Measurements from ENCODE around the gene CRYBG1. TPM values are rescaled to one million over a fixed set of nuclear protein-coding genes. Genes with fewer than 3 reads are reported as not detected.
A peak's percentile ranks its signal among the peaks of the same experiment; 100 is the strongest.

Gene CRYBG1
- total and polyA plus RNA-seq, 3 experiments from 2014 or later, result 19.4 to 32.3 (median 32.3) TPM

DNA sequence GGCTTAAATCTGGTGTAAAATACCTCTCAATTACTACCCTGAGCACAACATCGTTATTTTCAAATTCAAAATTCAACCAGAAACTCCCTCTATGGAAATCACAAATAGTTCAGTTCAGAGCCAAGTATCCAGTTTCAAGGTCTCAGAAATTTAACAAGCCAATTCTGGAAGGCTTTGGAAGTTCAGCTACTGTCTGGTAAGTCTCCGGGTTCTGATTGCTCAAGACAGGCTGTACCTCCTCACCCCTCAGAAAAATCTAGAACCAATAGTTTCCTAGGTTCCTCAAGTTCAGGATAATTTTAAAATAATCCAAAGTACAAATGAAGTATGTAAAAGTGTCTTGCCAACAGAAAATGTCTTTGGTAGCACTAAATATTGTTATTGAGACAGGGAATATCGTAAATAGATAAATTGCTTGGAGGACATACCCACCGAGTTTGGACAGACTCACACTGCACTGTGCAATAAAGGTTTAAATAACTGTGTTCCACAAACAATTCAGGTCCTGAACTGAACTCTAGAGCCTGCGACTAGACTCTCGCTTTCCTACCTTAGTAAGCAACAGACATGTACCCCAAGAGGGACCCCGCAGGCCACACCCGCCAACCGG, 35.7 kb upstream of the CRYBG1 start:
- POLR2A ChIA-PET, result interaction anchor here (0.8 to 1.0 kb wide), 3 partner anchors 162 to 195 kb away, joined by 3 read pairs; no protein-coding TSS in a partner anchor

DNA sequence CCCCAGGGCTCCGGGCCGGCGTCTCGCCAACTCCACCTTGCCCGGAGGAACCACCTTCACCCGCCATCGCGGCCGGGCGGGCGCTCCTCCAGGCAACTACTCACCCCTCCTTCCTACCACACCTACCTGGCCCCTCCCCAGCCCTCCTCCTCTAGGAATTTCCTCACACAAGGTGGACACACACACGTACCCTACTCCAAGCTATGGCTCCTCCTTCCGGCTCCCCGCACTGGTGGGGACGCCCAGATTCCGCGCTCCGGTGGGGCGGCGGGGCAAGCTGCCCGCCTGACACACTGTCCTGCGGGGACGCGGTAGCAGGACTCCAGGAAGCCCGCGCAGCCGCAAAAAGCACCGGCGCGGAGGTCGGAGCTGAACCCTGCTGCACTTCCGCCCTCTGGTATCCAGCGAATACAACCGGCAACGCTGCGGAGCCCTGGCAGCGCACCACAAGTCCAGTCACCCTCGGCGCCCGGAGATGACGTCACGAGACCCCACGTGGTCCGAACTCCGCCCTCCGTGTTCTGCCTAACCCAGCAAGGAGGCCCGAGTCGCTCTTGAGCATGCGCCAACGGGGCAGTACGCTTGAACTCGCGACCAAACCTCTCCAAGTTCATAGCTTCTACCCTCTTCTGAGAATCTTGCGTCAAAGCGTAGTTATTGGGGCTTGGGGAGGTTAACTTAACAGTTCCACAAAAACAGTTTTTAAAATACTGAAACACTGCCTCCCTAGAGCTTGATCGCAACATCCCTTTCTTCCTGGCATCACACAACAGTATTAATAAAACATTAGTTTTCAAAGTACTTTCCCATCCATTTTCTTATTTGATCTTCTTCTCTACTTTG, 35.0 kb upstream of the CRYBG1 start, which contains the start of gene ATG5:
Gene ATG5, minus strand, starts transcription at position 425 of the 843 bp plus-strand sequence. CDS start 9,552 bp downstream, outside the sequence.
- Mint-ChIP-seq H3K27me3 (peaks cover 10 to 11% of the 10 kb centered on the region in 2 donors), H3K4me1 (peaks cover 46 to 52% (median 48%) of the 10 kb centered on the region in 3 donors), H3K4me3 (peak within 1 kb of the TSS; percentile 97 to 100 (median 99)), H3K36me3 (peaks cover 0 to 12% (median 2%) of the 10 kb centered on the region in 3 donors), H3K27ac (peak within 1 kb of the TSS; percentile 95 to 99 (median 97)), H3K9me3 (no peaks in the 10 kb centered on the region)
- H3K36me3 ChIP-seq (ENCODE audit: insufficient read depth, low read length), result no peaks in the 10 kb centered on the region
- H3K27me3 ChIP-seq (ENCODE audit: insufficient read depth, low read length, poor library complexity, severe bottlenecking), result no peaks in the 10 kb centered on the region
- POLR2A ChIA-PET, result interaction anchor here (0.6 to 1.0 kb wide), 9 partner anchors 10 to 788 kb away, joined by 3 to 6 read pairs (median 3); no protein-coding TSS in a partner anchor
- DNase-seq, result peak; percentile 98 to 100 (median 99)
- CTCF ChIA-PET, result interaction anchor here (0.9 to 3.9 kb wide), 4 partner anchors 9 to 789 kb away, joined by 3 to 19 read pairs (median 8); partner anchors contain the start of gene CRYBG1
- H3K27ac ChIP-seq (ENCODE audit: low read depth, low read length), result peak within 1 kb of the TSS; percentile 94
- peaks cover 23% of the 10 kb centered on the region for H3K4me1 ChIP-seq (ENCODE audit: insufficient read depth, low read length)
- no peaks in the 10 kb centered on the region for H3K9me3 ChIP-seq (ENCODE audit: low read length)
- H3K4me3 ChIP-seq (ENCODE audit: low read length), result peak within 1 kb of the TSS; percentile 97

More for the DNA sequence above, 35.7 kb upstream of the CRYBG1 start:
- Mint-ChIP-seq H3K4me3 (peak overlapping the region; percentile 97 to 100 (median 99)), H3K27me3 (peaks cover 7% of the 10 kb centered on the region in 2 donors), H3K4me1 (peaks cover 53 to 59% (median 55%) of the 10 kb centered on the region in 3 donors), H3K9me3 (no peaks in the 10 kb centered on the region), H3K36me3 (peaks cover 0 to 12% (median 2%) of the 10 kb centered on the region in 3 donors), H3K27ac (peak overlapping the region; percentile 95 to 99 (median 97))
- no peaks in the 10 kb centered on the region for H3K27me3 ChIP-seq (ENCODE audit: insufficient read depth, low read length, poor library complexity, severe bottlenecking)
- H3K27ac ChIP-seq (ENCODE audit: low read depth, low read length), result peak overlapping the region; percentile 94
- H3K9me3 ChIP-seq (ENCODE audit: low read length), result no peaks in the 10 kb centered on the region
- CTCF ChIA-PET, result interaction anchor here (0.9 to 3.9 kb wide), 3 partner anchors 10 to 789 kb away, joined by 3 to 19 read pairs (median 9); no protein-coding TSS in a partner anchor
- H3K4me3 ChIP-seq (ENCODE audit: low read length), result peak overlapping the region; percentile 97
- H3K4me1 ChIP-seq (ENCODE audit: insufficient read depth, low read length), result peaks cover 23% of the 10 kb centered on the region
- DNase-seq, result no peak
- H3K36me3 ChIP-seq (ENCODE audit: insufficient read depth, low read length), result no peaks in the 10 kb centered on the region

DNA sequence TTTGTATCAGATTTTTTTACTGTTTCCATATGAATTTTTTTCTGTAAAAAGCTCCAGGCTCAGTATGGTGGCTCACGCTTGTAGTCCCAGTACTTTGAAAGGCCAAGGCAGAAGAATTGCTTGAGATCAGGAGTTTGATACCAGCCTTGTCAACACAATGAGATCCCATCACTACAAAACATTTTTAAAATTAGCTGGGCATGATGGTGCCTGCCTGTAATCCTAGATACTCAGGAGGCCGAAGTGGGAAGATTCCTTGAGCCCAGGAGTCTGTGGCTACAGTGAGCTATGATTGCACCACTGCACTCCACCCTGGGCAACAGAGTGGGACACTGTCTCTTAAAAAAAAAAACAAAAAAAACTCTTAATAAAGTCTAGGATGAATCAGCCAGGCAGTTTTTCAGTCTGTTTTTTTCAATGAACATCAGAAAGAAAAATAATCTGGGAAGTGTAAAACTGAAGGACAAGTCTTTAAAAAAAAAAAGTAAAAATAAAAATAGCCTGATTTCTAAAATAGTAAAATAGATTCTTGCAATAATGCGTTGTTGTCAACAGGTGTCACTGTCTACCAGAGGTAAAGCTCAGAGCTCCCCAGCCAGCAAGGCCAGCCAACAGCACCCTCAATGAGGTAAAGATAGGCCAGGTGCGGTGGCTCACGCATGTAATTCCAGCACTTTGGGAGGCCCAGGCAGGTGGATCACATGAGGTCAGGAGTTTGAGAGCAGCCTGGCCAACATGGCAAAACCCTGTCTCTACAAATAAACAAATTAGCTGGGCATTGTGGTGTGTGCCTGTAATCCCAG, 25.7 kb upstream of the CRYBG1 start:
- Histone ChIP-seq H3K9me3 (ENCODE audit: low read length) (no peaks in the 10 kb centered on the region), H3K36me3 (ENCODE audit: insufficient read depth, low read length) (no peaks in the 10 kb centered on the region), H3K4me3 (ENCODE audit: low read length) (no peak overlapping the region), H3K27me3 (ENCODE audit: insufficient read depth, low read length, poor library complexity, severe bottlenecking) (no peaks in the 10 kb centered on the region), H3K27ac (ENCODE audit: low read depth, low read length) (no peak overlapping the region), H3K4me1 (ENCODE audit: insufficient read depth, low read length) (no peaks in the 10 kb centered on the region)
- H3K27me3 Mint-ChIP-seq, result peaks cover 18 to 34% of the 10 kb centered on the region in 2 donors
- peaks cover 5 to 6% (median 5%) of the 10 kb centered on the region in 3 donors for H3K4me1 Mint-ChIP-seq
- ChIA-PET POLR2A (interaction anchor here (0.7 to 1.2 kb wide), 2 partner anchors 9 to 171 kb away, joined by 3 to 6 read pairs; partner anchors contain the start of gene ATG5), CTCF (interaction anchor here (0.6 to 3.9 kb wide), 15 partner anchors 9 to 1177 kb away, joined by 3 to 20 read pairs (median 3); partner anchors contain the start of genes ATG5 and CRYBG1)
- H3K9me3 Mint-ChIP-seq, result no peaks in the 10 kb centered on the region
- H3K36me3 Mint-ChIP-seq, result peaks cover 0 to 1% (median 0%) of the 10 kb centered on the region in 3 donors
- DNase-seq, result peak; percentile 22 to 73 (median 51)
- H3K4me3 Mint-ChIP-seq, result no peak overlapping the region
- peak overlapping the region in 1 of 8 donors; percentile 17 for H3K27ac Mint-ChIP-seq

DNA sequence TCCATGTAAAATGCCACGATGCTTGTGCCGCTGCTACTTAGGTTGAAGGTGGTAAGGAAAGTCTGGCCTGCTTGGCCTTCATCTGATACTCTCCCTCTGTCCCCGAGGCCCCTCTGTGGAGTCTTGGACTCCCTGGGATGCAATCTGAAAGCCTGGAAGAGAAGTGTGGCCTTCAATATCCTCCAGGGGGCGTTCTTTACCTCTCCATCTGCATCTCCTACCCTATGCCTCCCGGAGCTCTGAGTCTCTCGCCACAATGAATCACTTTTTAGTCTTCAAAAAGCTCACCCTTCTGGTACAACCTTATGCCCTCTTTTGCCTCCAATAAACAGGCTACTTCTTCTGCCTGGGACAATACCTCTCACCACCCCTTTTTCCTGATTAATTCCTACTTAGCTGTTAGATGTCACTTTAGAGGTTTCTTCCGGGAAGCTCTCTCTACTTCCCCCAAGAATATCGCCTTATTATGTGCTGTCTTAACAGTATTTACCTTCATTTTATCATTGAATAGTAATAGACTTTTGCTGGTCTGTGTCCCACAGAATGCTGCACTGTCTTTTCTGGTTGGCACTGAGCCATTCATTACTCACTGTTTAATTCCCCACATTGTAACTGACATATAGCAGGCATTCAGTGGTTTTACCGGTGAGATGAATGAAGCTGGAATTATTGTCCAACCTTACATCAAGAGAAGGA, 21.0 kb upstream of the CRYBG1 start:
- Mint-ChIP-seq H3K36me3 (peaks cover 0 to 1% (median 0%) of the 10 kb centered on the region in 3 donors), H3K4me3 (peak overlapping the region in 5 of 7 donors; percentile 12 to 50 (median 37)), H3K27me3 (peaks cover 20 to 24% of the 10 kb centered on the region in 2 donors), H3K9me3 (no peaks in the 10 kb centered on the region), H3K4me1 (peaks cover 5 to 6% (median 5%) of the 10 kb centered on the region in 3 donors), H3K27ac (peak overlapping the region in 2 of 8 donors; percentile 15 to 16)
- Histone ChIP-seq H3K9me3 (ENCODE audit: low read length) (no peaks in the 10 kb centered on the region), H3K4me3 (ENCODE audit: low read length) (no peak overlapping the region), H3K27me3 (ENCODE audit: insufficient read depth, low read length, poor library complexity, severe bottlenecking) (no peaks in the 10 kb centered on the region), H3K4me1 (ENCODE audit: insufficient read depth, low read length) (no peaks in the 10 kb centered on the region), H3K36me3 (ENCODE audit: insufficient read depth, low read length) (no peaks in the 10 kb centered on the region), H3K27ac (ENCODE audit: low read depth, low read length) (no peak overlapping the region)
- DNase-seq, result peak; percentile 14 to 61 (median 32)
- POLR2A ChIA-PET, result interaction anchor here (0.6 to 0.8 kb wide), 2 partner anchors 14 to 1387 kb away, joined by 3 to 4 read pairs; partner anchors contain the start of gene ATG5
- CTCF ChIA-PET, result interaction anchor here (0.7 to 3.1 kb wide), 16 partner anchors 8 to 640 kb away, joined by 3 to 19 read pairs (median 4); partner anchors contain the start of genes ATG5 and CRYBG1

DNA sequence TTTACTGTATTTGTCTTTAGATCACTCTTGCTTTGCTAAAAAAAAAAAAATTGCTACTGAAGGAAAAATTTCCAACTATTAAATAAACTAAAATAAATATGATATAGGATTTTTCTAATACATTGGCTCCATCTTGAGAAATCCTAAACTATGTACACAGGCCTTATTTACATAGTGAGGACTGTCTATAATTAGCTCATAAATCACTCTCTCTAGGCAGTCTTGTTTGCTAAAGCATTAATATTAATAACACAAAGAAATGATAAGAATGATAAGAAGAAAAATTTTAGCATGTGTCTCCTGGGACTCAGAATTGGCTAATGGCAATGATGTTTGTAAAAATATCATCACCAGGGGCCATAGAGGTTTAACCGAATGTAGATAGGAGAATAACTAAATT, 13.3 kb upstream of the CRYBG1 start:
- CTCF ChIA-PET, result interaction anchor here (0.7 to 2.3 kb wide), 3 partner anchors 7 to 219 kb away, joined by 3 to 8 read pairs (median 3); no protein-coding TSS in a partner anchor
- no peaks in the 10 kb centered on the region for H3K36me3 ChIP-seq (ENCODE audit: insufficient read depth, low read length)
- peaks cover 0 to 3% (median 0%) of the 10 kb centered on the region in 3 donors for H3K36me3 Mint-ChIP-seq
- no peaks in the 10 kb centered on the region for H3K4me1 ChIP-seq (ENCODE audit: insufficient read depth, low read length)
- no peak overlapping the region for H3K27ac Mint-ChIP-seq
- H3K4me3 Mint-ChIP-seq, result no peak overlapping the region
- POLR2A ChIA-PET, result no interaction called here
- no peaks in the 10 kb centered on the region for H3K4me1 Mint-ChIP-seq
- H3K9me3 Mint-ChIP-seq, result peaks cover 0 to 2% (median 2%) of the 10 kb centered on the region in 5 donors
- no peak overlapping the region for H3K27ac ChIP-seq (ENCODE audit: low read depth, low read length)
- no peaks in the 10 kb centered on the region for H3K27me3 ChIP-seq (ENCODE audit: insufficient read depth, low read length, poor library complexity, severe bottlenecking)
- no peak for DNase-seq
- peaks cover 6 to 16% of the 10 kb centered on the region in 2 donors for H3K27me3 Mint-ChIP-seq
- H3K4me3 ChIP-seq (ENCODE audit: low read length), result no peak overlapping the region
- no peaks in the 10 kb centered on the region for H3K9me3 ChIP-seq (ENCODE audit: low read length)

DNA sequence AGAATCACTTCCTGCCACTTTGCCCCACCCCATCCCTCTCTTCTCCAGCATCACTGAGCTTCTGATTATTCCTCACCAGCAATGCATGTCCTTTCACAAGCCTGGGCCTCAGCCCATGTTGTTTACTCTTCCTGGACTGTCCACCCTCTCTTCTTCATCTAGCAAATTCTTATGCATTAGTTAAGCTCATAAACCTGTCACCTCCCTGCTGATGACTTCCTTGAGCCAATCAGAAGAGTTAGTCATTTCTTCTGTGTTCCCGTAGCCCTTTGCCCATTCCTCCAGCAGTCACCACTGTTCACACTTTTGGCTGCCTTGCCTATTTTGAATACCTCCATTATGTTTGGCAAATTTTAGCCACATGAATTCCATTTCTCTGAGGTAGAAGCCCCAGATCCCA, 4.1 kb upstream of the CRYBG1 start:
- H3K27me3 ChIP-seq (ENCODE audit: insufficient read depth, low read length, poor library complexity, severe bottlenecking), result peaks cover 18% of the 10 kb centered on the region
- POLR2A ChIA-PET, result no interaction called here
- CTCF ChIA-PET, result interaction anchor here (1.2 kb wide), 1 partner anchor 17 kb away, joined by 4 read pairs; no protein-coding TSS in a partner anchor

More for the DNA sequence above, 4.1 kb upstream of the CRYBG1 start:
- Mint-ChIP-seq H3K36me3 (peaks cover 0 to 13% (median 0%) of the 10 kb centered on the region in 3 donors), H3K4me3 (no peak overlapping the region), H3K9me3 (peaks cover 7 to 11% (median 9%) of the 10 kb centered on the region in 5 donors), H3K4me1 (peaks cover 8 to 11% (median 10%) of the 10 kb centered on the region in 3 donors), H3K27me3 (peaks cover 34 to 67% of the 10 kb centered on the region in 2 donors), H3K27ac (no peak overlapping the region)
- no peak overlapping the region for H3K27ac ChIP-seq (ENCODE audit: low read depth, low read length)
- DNase-seq, result no peak
- H3K9me3 ChIP-seq (ENCODE audit: low read length), result no peaks in the 10 kb centered on the region
- no peak overlapping the region for H3K4me3 ChIP-seq (ENCODE audit: low read length)
- H3K36me3 ChIP-seq (ENCODE audit: insufficient read depth, low read length), result no peaks in the 10 kb centered on the region
- H3K4me1 ChIP-seq (ENCODE audit: insufficient read depth, low read length), result peaks cover 11% of the 10 kb centered on the region
